ENCODE results near the gene RALBP1. TPM values are rescaled to one million over a fixed set of nuclear protein-coding genes. Genes with fewer than 3 reads are reported as not detected.

RALBP1 gene
- polyA plus RNA-seq, 1 donor from 2014 or later: 30.0 TPM

- Histone ChIP-seq H2AFZ (ENCODE audit: low read depth, low read length) (no peak overlapping the region), H3K36me3 (ENCODE audit: insufficient read depth, low read length) (peaks cover 14% of the 10 kb centered on the region)
Observed at GRCh38 chr18:9552191-9552590, 76.9 kb downstream of the RALBP1 start.

GRCh38 chr18:9552616-9553015 lies 77.3 kb downstream of the RALBP1 start:
- TF ChIP-seq RAD21 (conservative IDR thresholded peaks at IDR 0.05) (no peak), EP300 (conservative IDR thresholded peaks at IDR 0.05; ENCODE audit: poor library complexity, severe bottlenecking) (no peak), EZH2 (IDR thresholded peaks at IDR 0.05; ENCODE audit: borderline replicate concordance, insufficient read depth, low read length, poor library complexity, severe bottlenecking) (no peak), CTCF (IDR thresholded peaks at IDR 0.05; ENCODE audit: poor library complexity, severe bottlenecking) (no peak), REST (IDR thresholded peaks at IDR 0.05; ENCODE audit: borderline replicate concordance) (no peak), TAF1 (IDR thresholded peaks at IDR 0.05; ENCODE audit: low read depth) (no peak)
- no peak overlapping the region for H3K4me3 ChIP-seq (ENCODE audit: low read length)
- no peak overlapping the region for H3K27ac ChIP-seq (ENCODE audit: low read length)
- peaks cover 4% of the 10 kb centered on the region for H3K9me3 ChIP-seq (ENCODE audit: low read length)
- no peaks in the 10 kb centered on the region for H3K9me2 ChIP-seq (ENCODE audit: insufficient read depth, low read length)
- peaks cover 14% of the 10 kb centered on the region for H3K36me3 ChIP-seq (ENCODE audit: insufficient read depth, low read length)
- no peaks in the 10 kb centered on the region for H3K79me2 ChIP-seq (replicated peaks; ENCODE audit: insufficient read depth, low read length)
- H3K9ac ChIP-seq (ENCODE audit: low read length): no peak overlapping the region
- H3F3A ChIP-seq (ENCODE audit: insufficient read depth, low read length, poor library complexity, severe bottlenecking): no peaks in the 10 kb centered on the region
- no peaks in the 10 kb centered on the region for H4K20me1 ChIP-seq (ENCODE audit: insufficient read depth)
- no peak overlapping the region for H2AFZ ChIP-seq (ENCODE audit: low read depth, low read length)
- no peaks in the 10 kb centered on the region for H3K27me3 ChIP-seq (ENCODE audit: insufficient read depth, low read depth, low read length)
- no peak overlapping the region for H3K4me2 ChIP-seq (ENCODE audit: low read length)

More at GRCh38 chr18:9552191-9552590, 76.9 kb downstream of the RALBP1 start:
- H3K4me2 ChIP-seq (ENCODE audit: low read length): no peak overlapping the region
- H3K9me2 ChIP-seq (ENCODE audit: insufficient read depth, low read length): no peaks in the 10 kb centered on the region
- no peaks in the 10 kb centered on the region for H3K27me3 ChIP-seq (ENCODE audit: insufficient read depth, low read depth, low read length)
- no peak overlapping the region for H3K4me3 ChIP-seq (ENCODE audit: low read length)
- no peak for TF ChIP-seq REST (IDR thresholded peaks at IDR 0.05; ENCODE audit: borderline replicate concordance)
- TF ChIP-seq EP300 (conservative IDR thresholded peaks at IDR 0.05; ENCODE audit: poor library complexity, severe bottlenecking): no peak
- TF ChIP-seq TAF1 (IDR thresholded peaks at IDR 0.05; ENCODE audit: low read depth): no peak
- TF ChIP-seq RAD21 (conservative IDR thresholded peaks at IDR 0.05): no peak
- TF ChIP-seq SMC3 (conservative IDR thresholded peaks at IDR 0.05; ENCODE audit: poor library complexity): no peak
- TF ChIP-seq MXI1 (conservative IDR thresholded peaks at IDR 0.05; ENCODE audit: poor library complexity, severe bottlenecking): no peak
- no peak for TF ChIP-seq EZH2 (IDR thresholded peaks at IDR 0.05; ENCODE audit: borderline replicate concordance, insufficient read depth, low read length, poor library complexity, severe bottlenecking)
- no peak for TF ChIP-seq CTCF (IDR thresholded peaks at IDR 0.05; ENCODE audit: poor library complexity, severe bottlenecking)
- TF ChIP-seq POLR2AphosphoS5 (IDR thresholded peaks at IDR 0.05): no peak
- H3K79me2 ChIP-seq (replicated peaks; ENCODE audit: insufficient read depth, low read length): no peaks in the 10 kb centered on the region
- no peaks in the 10 kb centered on the region for H3F3A ChIP-seq (ENCODE audit: insufficient read depth, low read length, poor library complexity, severe bottlenecking)
- no peak overlapping the region for H3K9ac ChIP-seq (ENCODE audit: low read length)
- H3K9me3 ChIP-seq (ENCODE audit: low read length): peaks cover 4% of the 10 kb centered on the region
- H3K27ac ChIP-seq (ENCODE audit: low read length): no peak overlapping the region
- H4K20me1 ChIP-seq (ENCODE audit: insufficient read depth): no peaks in the 10 kb centered on the region
